LNCaP clone FGC (cell line): Measurements from ENCODE around the gene EXOC2.

ENCODE experiments used
- DNase-seq: peaks from one replicate; pipeline ENCODE4 v3.0.0-alpha.2; 2011; ENCODE audit warnings: low read depth
- H3K4me3 ChIP-seq: 2 replicates; pipeline ENCODE4 v1.5.1; 2011; ENCODE audit warnings: mild to moderate bottlenecking, low read depth, low read length, control low read depth
- CTCF ChIP-seq: IDR thresholded peaks from 2 replicates; pipeline ENCODE4 v1.5.1; 2012; ENCODE audit warnings: mild to moderate bottlenecking; ENCODE audit not compliant: control insufficient read depth, insufficient read depth; ENCODE audit errors: extremely low read depth

EXOC2 gene

DNA sequence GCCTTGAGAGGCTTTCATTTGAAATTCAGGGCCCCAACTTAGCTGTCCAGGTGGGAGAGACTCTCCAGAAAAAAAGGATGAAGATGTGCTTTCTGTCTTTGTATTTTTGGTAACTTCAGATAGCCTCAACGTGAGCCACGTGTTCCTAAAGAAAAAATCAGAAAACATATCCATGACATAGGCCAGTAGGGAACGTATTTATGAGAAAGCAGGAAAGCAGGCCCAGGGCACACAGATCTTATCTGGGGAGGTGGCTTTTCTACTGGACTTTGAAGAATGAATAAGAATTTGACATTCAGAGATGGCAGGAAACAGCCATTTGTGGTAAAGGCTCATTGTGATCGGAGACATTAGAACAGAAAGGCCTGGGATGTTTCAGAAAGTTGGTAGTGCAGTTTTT, 21.2 kb upstream of the EXOC2 start:
- no peak for DNase-seq
- no peak overlapping the region for H3K4me3 ChIP-seq
- no peak for TF ChIP-seq CTCF

DNA sequence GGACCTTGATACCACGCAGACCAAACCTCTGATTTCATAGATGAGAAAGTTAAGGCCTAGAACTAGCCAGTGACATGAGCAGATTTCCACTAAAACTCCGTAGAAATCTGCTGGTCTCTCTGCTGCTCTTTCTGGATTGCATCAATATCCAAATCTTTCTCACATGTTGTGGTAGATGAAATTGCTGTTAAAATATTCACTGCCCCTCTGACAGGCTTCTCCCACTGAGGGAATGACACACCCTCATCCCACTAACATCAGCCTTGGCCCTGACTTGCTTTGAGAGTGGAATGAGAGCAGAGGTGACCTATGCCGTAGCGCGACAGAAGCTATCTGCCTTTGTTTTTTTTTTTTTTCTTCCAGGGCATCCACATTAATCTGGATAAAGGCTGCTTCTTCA, 20.4 kb upstream of the EXOC2 start:
- TF ChIP-seq CTCF: no peak
- DNase-seq: no peak
- H3K4me3 ChIP-seq: no peak overlapping the region

DNA sequence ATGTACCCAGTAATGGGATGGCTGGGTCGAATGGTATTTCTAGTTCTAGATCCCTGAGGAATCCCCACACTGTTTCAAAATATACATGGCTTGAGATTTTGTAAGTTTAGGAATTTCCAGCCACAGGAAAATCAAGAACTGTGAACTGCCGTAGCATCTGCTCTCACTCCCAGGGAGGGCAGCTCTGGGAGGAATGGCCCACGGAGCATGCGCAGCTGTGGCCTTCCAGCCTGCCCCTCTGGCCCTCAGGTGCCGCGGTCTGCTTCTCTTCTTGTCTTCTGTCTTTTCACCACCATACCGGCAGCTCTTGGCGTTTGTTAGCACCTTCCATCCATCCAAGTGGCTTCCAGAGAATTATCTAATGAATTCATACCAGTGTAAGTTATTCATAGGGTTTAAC, 19.9 kb upstream of the EXOC2 start:
- DNase-seq: no peak
- no peak for TF ChIP-seq CTCF
- no peak overlapping the region for H3K4me3 ChIP-seq

DNA sequence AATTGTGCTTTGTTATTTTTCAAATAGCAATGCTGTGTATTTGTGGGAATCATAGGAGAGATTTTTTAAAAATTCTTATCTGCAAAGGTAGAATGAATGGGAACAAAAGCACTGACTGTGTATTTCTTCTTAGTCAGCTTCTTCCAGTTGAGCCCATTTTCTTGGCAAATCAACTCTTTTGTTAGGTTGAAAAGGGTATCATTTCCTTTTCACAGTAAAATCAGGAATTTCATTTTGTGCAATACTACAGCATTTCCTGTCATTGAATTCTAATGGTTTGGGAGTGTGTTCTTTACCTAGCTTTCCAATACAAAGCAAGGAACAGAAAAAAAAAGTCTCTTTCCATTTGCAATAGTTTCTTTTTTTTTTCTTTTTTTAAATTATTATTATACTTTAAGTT, 19.0 kb upstream of the EXOC2 start:
- no peak for TF ChIP-seq CTCF
- no peak overlapping the region for H3K4me3 ChIP-seq
- no peak for DNase-seq

GRCh38 chr6:710601-711571, 17.9 kb upstream of the EXOC2 start:
- H3K4me3 ChIP-seq: no peak overlapping the region
- no peak for DNase-seq
- no peak for TF ChIP-seq CTCF

- no peak for DNase-seq
- H3K4me3 ChIP-seq: no peak overlapping the region
- TF ChIP-seq CTCF: no peak
Observed at GRCh38 chr6:709471-710056, 16.6 kb upstream of the EXOC2 start.
